ENCODE results near the gene RIMBP2. TPM values are rescaled to one million over a fixed set of nuclear protein-coding genes. Genes with fewer than 3 reads are reported as not detected.

RIMBP2 gene
- total and polyA plus RNA-seq, 2 experiments from 2014 or later = 0.31 to 0.37 TPM

DNA sequence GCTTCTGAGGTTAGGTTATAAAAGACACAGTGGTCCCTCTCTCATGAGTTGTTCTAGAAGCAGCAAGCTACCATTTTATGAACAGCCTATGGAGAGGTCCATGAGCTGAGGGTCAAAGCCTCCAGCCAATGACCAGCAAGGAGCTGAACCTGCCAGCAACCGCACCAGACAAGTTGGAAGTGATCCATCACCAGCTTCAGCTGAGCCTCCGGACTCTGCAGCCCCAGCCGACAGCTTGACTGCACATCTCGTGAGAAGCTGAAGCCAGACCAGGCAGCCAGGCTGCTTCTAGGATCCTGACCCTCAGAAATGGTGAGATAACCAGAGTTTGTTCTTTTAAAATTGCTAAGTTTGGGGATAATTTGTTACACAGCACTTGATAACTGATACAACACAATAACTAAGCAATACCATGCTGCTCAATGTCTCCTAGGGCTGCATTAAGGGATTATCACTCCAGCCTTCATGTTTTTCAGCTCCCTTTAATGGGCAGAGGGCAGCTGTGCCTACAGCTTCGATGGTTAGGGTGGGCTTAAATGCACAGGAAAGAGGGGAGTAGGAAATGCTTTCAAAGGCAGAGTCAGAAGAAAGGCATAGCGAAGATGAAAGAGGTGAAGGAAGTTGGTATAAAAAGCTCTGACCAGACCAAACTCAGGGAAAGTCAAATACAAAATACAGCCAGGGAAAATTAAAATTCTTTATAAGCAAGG, 149.5 kb downstream of the RIMBP2 start:
- ATAC-seq (no peak), DNase-seq (ENCODE audit: low spot score) (no peak)
- no peaks in the 10 kb centered on the region for H3K27me3 ChIP-seq (ENCODE audit: insufficient read depth)
- H3K27ac ChIP-seq (ENCODE audit: low read depth) = no peak overlapping the region
- Mint-ChIP-seq H3K36me3 (ENCODE audit: low read depth) (peaks cover 28% of the 10 kb centered on the region), H3K27ac (no peak overlapping the region), H3K27me3 (ENCODE audit: insufficient read depth, low read depth, poor library complexity) (peaks cover 5% of the 10 kb centered on the region), H3K4me1 (no peaks in the 10 kb centered on the region), H3K4me3 (no peak overlapping the region), H3K9me3 (peaks cover 89% of the 10 kb centered on the region)
- no peak for TF ChIP-seq EZH2phosphoT487 (IDR thresholded peaks at IDR 0.05; ENCODE audit: unreplicated experiment)
- no peak for TF ChIP-seq REST (IDR thresholded peaks at IDR 0.05; ENCODE audit: unreplicated experiment)
- TF ChIP-seq JUNB (IDR thresholded peaks at IDR 0.05; ENCODE audit: unreplicated experiment) = no peak
- no peak for TF ChIP-seq STAT1 (IDR thresholded peaks at IDR 0.05; ENCODE audit: unreplicated experiment)
- TF ChIP-seq EZH2 (IDR thresholded peaks at IDR 0.05; ENCODE audit: low read depth, unreplicated experiment) = no peak
- no peak for TF ChIP-seq ZNF331 (CRISPR knock-in tag; IDR thresholded peaks at IDR 0.05; ENCODE audit: low read depth)
- TF ChIP-seq, protein P1, sequence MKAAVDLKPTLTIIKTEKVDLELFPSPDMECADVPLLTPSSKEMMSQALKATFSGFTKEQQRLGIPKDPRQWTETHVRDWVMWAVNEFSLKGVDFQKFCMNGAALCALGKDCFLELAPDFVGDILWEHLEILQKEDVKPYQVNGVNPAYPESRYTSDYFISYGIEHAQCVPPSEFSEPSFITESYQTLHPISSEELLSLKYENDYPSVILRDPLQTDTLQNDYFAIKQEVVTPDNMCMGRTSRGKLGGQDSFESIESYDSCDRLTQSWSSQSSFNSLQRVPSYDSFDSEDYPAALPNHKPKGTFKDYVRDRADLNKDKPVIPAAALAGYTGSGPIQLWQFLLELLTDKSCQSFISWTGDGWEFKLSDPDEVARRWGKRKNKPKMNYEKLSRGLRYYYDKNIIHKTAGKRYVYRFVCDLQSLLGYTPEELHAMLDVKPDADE (IDR thresholded peaks at IDR 0.05) = no peak
- TF ChIP-seq, protein P2, sequence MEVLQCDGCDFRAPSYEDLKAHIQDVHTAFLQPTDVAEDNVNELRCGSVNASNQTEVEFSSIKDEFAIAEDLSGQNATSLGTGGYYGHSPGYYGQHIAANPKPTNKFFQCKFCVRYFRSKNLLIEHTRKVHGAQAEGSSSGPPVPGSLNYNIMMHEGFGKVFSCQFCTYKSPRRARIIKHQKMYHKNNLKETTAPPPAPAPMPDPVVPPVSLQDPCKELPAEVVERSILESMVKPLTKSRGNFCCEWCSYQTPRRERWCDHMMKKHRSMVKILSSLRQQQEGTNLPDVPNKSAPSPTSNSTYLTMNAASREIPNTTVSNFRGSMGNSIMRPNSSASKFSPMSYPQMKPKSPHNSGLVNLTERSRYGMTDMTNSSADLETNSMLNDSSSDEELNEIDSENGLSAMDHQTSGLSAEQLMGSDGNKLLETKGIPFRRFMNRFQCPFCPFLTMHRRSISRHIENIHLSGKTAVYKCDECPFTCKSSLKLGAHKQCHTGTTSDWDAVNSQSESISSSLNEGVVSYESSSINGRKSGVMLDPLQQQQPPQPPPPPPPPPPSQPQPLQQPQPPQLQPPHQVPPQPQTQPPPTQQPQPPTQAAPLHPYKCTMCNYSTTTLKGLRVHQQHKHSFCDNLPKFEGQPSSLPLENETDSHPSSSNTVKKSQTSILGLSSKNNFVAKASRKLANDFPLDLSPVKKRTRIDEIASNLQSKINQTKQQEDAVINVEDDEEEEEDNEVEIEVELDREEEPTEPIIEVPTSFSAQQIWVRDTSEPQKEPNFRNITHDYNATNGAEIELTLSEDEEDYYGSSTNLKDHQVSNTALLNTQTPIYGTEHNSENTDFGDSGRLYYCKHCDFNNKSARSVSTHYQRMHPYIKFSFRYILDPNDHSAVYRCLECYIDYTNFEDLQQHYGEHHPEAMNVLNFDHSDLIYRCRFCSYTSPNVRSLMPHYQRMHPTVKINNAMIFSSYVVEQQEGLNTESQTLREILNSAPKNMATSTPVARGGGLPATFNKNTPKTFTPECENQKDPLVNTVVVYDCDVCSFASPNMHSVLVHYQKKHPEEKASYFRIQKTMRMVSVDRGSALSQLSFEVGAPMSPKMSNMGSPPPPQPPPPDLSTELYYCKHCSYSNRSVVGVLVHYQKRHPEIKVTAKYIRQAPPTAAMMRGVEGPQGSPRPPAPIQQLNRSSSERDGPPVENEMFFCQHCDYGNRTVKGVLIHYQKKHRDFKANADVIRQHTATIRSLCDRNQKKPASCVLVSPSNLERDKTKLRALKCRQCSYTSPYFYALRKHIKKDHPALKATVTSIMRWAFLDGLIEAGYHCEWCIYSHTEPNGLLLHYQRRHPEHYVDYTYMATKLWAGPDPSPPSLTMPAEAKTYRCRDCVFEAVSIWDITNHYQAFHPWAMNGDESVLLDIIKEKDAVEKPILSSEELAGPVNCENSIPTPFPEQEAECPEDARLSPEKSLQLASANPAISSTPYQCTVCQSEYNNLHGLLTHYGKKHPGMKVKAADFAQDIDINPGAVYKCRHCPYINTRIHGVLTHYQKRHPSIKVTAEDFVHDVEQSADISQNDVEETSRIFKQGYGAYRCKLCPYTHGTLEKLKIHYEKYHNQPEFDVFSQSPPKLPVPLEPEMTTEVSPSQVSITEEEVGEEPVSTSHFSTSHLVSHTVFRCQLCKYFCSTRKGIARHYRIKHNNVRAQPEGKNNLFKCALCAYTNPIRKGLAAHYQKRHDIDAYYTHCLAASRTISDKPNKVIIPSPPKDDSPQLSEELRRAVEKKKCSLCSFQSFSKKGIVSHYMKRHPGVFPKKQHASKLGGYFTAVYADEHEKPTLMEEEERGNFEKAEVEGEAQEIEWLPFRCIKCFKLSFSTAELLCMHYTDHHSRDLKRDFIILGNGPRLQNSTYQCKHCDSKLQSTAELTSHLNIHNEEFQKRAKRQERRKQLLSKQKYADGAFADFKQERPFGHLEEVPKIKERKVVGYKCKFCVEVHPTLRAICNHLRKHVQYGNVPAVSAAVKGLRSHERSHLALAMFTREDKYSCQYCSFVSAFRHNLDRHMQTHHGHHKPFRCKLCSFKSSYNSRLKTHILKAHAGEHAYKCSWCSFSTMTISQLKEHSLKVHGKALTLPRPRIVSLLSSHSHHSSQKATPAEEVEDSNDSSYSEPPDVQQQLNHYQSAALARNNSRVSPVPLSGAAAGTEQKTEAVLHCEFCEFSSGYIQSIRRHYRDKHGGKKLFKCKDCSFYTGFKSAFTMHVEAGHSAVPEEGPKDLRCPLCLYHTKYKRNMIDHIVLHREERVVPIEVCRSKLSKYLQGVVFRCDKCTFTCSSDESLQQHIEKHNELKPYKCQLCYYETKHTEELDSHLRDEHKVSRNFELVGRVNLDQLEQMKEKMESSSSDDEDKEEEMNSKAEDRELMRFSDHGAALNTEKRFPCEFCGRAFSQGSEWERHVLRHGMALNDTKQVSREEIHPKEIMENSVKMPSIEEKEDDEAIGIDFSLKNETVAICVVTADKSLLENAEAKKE (CRISPR knock-in tag; IDR thresholded peaks at IDR 0.05) = no peak
- no peak for TF ChIP-seq NANOG (IDR thresholded peaks at IDR 0.05; ENCODE audit: borderline replicate concordance)
- no peak for TF ChIP-seq ZNF114 (CRISPR knock-in tag; IDR thresholded peaks at IDR 0.05)
- TF ChIP-seq, protein P3, sequence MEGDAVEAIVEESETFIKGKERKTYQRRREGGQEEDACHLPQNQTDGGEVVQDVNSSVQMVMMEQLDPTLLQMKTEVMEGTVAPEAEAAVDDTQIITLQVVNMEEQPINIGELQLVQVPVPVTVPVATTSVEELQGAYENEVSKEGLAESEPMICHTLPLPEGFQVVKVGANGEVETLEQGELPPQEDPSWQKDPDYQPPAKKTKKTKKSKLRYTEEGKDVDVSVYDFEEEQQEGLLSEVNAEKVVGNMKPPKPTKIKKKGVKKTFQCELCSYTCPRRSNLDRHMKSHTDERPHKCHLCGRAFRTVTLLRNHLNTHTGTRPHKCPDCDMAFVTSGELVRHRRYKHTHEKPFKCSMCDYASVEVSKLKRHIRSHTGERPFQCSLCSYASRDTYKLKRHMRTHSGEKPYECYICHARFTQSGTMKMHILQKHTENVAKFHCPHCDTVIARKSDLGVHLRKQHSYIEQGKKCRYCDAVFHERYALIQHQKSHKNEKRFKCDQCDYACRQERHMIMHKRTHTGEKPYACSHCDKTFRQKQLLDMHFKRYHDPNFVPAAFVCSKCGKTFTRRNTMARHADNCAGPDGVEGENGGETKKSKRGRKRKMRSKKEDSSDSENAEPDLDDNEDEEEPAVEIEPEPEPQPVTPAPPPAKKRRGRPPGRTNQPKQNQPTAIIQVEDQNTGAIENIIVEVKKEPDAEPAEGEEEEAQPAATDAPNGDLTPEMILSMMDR (conservative IDR thresholded peaks at IDR 0.05; ENCODE audit: low read depth in 2 of 2) = no peak
- TF ChIP-seq CREB1 (CRISPR knock-in tag; IDR thresholded peaks at IDR 0.05; ENCODE audit: low read depth) = no peak
- no peak for TF ChIP-seq POLR2AphosphoS5 (IDR thresholded peaks at IDR 0.05; ENCODE audit: low read depth)
- no peak overlapping the region for H3K4me2 ChIP-seq
- H3F3A ChIP-seq (replicated peaks; ENCODE audit: low read depth) = no peaks in the 10 kb centered on the region
- H3K4me3 ChIP-seq = no peak overlapping the region
- H3K79me2 ChIP-seq (replicated peaks; ENCODE audit: insufficient read depth) = no peaks in the 10 kb centered on the region
- H3K36me3 ChIP-seq (ENCODE audit: insufficient read depth) = no peaks in the 10 kb centered on the region; the same call in 1 of the 2 replicates
- H2AFZ ChIP-seq = no peak overlapping the region
- no peaks in the 10 kb centered on the region for H3K4me1 ChIP-seq (ENCODE audit: insufficient read depth)
- no peaks in the 10 kb centered on the region for H4K20me1 ChIP-seq (replicated peaks; ENCODE audit: insufficient read depth)
- H3K9me2 ChIP-seq (ENCODE audit: insufficient read depth) = no peaks in the 10 kb centered on the region
